Measurements from ENCODE around the gene MBD2. TPM values are rescaled to one million over a fixed set of nuclear protein-coding genes. Genes with fewer than 3 reads are reported as not detected.

The MBD2 gene
- total and polyA plus RNA-seq, 2 experiments from 2014 or later, result 14.4 to 56.8 TPM

- H3K27me3 ChIP-seq, result no peaks in the 10 kb centered on the region
- H3K4me2 ChIP-seq, result no peak overlapping the region
- peaks cover 85% of the 10 kb centered on the region for H4K20me1 ChIP-seq (ENCODE audit: insufficient read depth, poor library complexity, severe bottlenecking)
- peaks cover 100% of the 10 kb centered on the region for H3K79me2 ChIP-seq
- no peaks in the 10 kb centered on the region for H3K9me2 ChIP-seq (replicated peaks; ENCODE audit: insufficient read depth)
- H3K9me3 ChIP-seq (ENCODE audit: low read depth), result no peaks in the 10 kb centered on the region
- no peaks in the 10 kb centered on the region for H3K36me3 ChIP-seq (replicated peaks; ENCODE audit: insufficient read depth, low read depth)
- no peak overlapping the region for H3K4me3 ChIP-seq
- no peak for DNase-seq (ENCODE audit: low spot score)
- 89% methylated on average over 2 of the region's 2 CpGs for WGBS (ENCODE audit: low lambda C conversion rate, missing lambda C conversion rate)
- H3K4me1 ChIP-seq (ENCODE audit: insufficient read depth), result peaks cover 17% of the 10 kb centered on the region
- H2AFZ ChIP-seq, result no peak overlapping the region
- no peak for TF ChIP-seq EZH2 (IDR thresholded peaks at IDR 0.05; ENCODE audit: borderline replicate concordance)
- TF ChIP-seq EZH2phosphoT487 (IDR thresholded peaks at IDR 0.05; ENCODE audit: low read depth, severe bottlenecking, unreplicated experiment), result no peak
- no peak for TF ChIP-seq CTCF (IDR thresholded peaks at IDR 0.05; ENCODE audit: poor library complexity)
- no peak overlapping the region for H3K27ac ChIP-seq
These were observed 6.2 kb downstream of the MBD2 start for GRCh38 chr18:54218299-54218698.

GRCh38 chr18:54217624-54218023 is 6.8 kb downstream of the MBD2 start:
- Histone ChIP-seq H3K4me2 (no peak overlapping the region), H3K4me3 (no peak overlapping the region), H3K9me2 (replicated peaks; ENCODE audit: insufficient read depth) (no peaks in the 10 kb centered on the region), H4K20me1 (ENCODE audit: insufficient read depth, poor library complexity, severe bottlenecking) (peaks cover 80% of the 10 kb centered on the region), H3K27ac (no peak overlapping the region), H3K9me3 (ENCODE audit: low read depth) (no peaks in the 10 kb centered on the region), H3K36me3 (replicated peaks; ENCODE audit: insufficient read depth, low read depth) (no peaks in the 10 kb centered on the region), H3K27me3 (no peaks in the 10 kb centered on the region), H3K4me1 (ENCODE audit: insufficient read depth) (peaks cover 11% of the 10 kb centered on the region), H2AFZ (no peak overlapping the region), H3K79me2 (peaks cover 100% of the 10 kb centered on the region)
- WGBS (ENCODE audit: low lambda C conversion rate, missing lambda C conversion rate), result 94% methylated on average over 1 of the region's 1 CpG
- TF ChIP-seq EZH2phosphoT487 (IDR thresholded peaks at IDR 0.05; ENCODE audit: low read depth, severe bottlenecking, unreplicated experiment), result no peak
- TF ChIP-seq EZH2 (IDR thresholded peaks at IDR 0.05; ENCODE audit: borderline replicate concordance), result no peak
- TF ChIP-seq CTCF (IDR thresholded peaks at IDR 0.05; ENCODE audit: poor library complexity), result no peak
- DNase-seq (ENCODE audit: low spot score), result no peak

GRCh38 chr18:54215069-54215468 is 9.4 kb downstream of the MBD2 start:
- TF ChIP-seq CTCF (IDR thresholded peaks at IDR 0.05; ENCODE audit: poor library complexity) (no peak), EZH2phosphoT487 (IDR thresholded peaks at IDR 0.05; ENCODE audit: low read depth, severe bottlenecking, unreplicated experiment) (no peak)
- H3K4me3 ChIP-seq, result no peak overlapping the region
- H3K9me2 ChIP-seq (replicated peaks; ENCODE audit: insufficient read depth), result no peaks in the 10 kb centered on the region
- no peaks in the 10 kb centered on the region for H3K9me3 ChIP-seq (ENCODE audit: low read depth)
- 92% methylated on average over 3 of the region's 3 CpGs for WGBS (ENCODE audit: low lambda C conversion rate, missing lambda C conversion rate)
- H2AFZ ChIP-seq, result no peak overlapping the region
- H3K79me2 ChIP-seq, result peaks cover 97% of the 10 kb centered on the region
- no peak overlapping the region for H3K27ac ChIP-seq
- H3K4me2 ChIP-seq, result no peak overlapping the region
- H3K36me3 ChIP-seq (replicated peaks; ENCODE audit: insufficient read depth, low read depth), result no peaks in the 10 kb centered on the region
- H4K20me1 ChIP-seq (ENCODE audit: insufficient read depth, poor library complexity, severe bottlenecking), result peaks cover 68% of the 10 kb centered on the region
- H3K27me3 ChIP-seq, result no peaks in the 10 kb centered on the region
- DNase-seq (ENCODE audit: low spot score), result no peak
- peaks cover 1% of the 10 kb centered on the region for H3K4me1 ChIP-seq (ENCODE audit: insufficient read depth)

DNA sequence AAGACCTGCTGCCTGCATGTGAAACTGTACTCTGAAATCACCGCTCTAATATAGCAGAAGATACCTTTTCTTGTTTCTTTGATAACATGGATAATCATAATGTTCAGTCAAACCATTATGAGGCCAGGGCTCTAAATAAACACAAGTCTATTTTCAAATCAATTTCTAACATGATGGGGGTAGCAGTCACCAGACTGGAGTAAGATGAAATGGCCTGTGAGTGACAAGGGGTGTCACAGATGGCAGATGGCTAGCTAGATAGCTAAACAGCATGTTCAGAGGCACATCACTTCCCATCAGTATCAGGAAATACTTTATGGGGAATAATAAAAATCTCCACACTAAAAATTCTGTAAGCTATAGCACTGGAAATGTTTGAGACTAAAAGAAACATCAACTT is 14.0 kb downstream of the MBD2 start:
- Histone ChIP-seq H3K4me2 (no peak overlapping the region), H3K36me3 (replicated peaks; ENCODE audit: insufficient read depth, low read depth) (no peaks in the 10 kb centered on the region), H3K27me3 (no peaks in the 10 kb centered on the region), H3K4me1 (ENCODE audit: insufficient read depth) (peaks cover 17% of the 10 kb centered on the region), H2AFZ (no peak overlapping the region), H4K20me1 (ENCODE audit: insufficient read depth, poor library complexity, severe bottlenecking) (peaks cover 57% of the 10 kb centered on the region), H3K9me3 (ENCODE audit: low read depth) (no peaks in the 10 kb centered on the region), H3K27ac (no peak overlapping the region), H3K79me2 (peaks cover 97% of the 10 kb centered on the region), H3K9me2 (replicated peaks; ENCODE audit: insufficient read depth) (no peaks in the 10 kb centered on the region), H3K4me3 (no peak overlapping the region)
- TF ChIP-seq EZH2 (IDR thresholded peaks at IDR 0.05; ENCODE audit: borderline replicate concordance) (no peak), CTCF (IDR thresholded peaks at IDR 0.05; ENCODE audit: poor library complexity) (no peak), EZH2phosphoT487 (IDR thresholded peaks at IDR 0.05; ENCODE audit: low read depth, severe bottlenecking, unreplicated experiment) (no peak)
- WGBS (ENCODE audit: low lambda C conversion rate, missing lambda C conversion rate), result 100% methylated on average over 1 of the region's 1 CpG
- DNase-seq (ENCODE audit: low spot score), result no peak

Measured in hepatocyte (in vitro differentiated cells).